ACC112 (cell line): ENCODE data around the gene MAPK13.
"Not testable (repeated sequence)": the region's sequence is repeated elsewhere in the genome, so short reads cannot be mapped to it uniquely, and the experiment has no call there.

Source experiments
- H2AFZ ChIP-seq: fragments of 200-600 bp; sonication (generic); one replicate; pipeline ENCODE4 v1.6.0; 2017; ENCODE audit warnings: antibody characterized with exemption, low read length; ENCODE audit not compliant: unreplicated experiment
- H3K27ac ChIP-seq: fragments of 200-600 bp; sonication (generic); 2 replicates; pipeline ENCODE4 v1.5.1; 2014; ENCODE audit warnings: low read depth, mild to moderate bottlenecking, antibody characterized with exemption, low read length, moderate library complexity
- H3K27me3 ChIP-seq: fragments of 200-600 bp; sonication (generic); 2 replicates; pipeline ENCODE4 v1.6.1; 2014; ENCODE audit warnings: mild to moderate bottlenecking, antibody characterized with exemption, low read length, moderate library complexity, mixed read lengths; ENCODE audit not compliant: insufficient read depth
- H3K36me3 ChIP-seq: fragments of 200-600 bp; sonication (generic); 2 replicates; pipeline ENCODE4 v1.6.1; 2016; ENCODE audit warnings: mild to moderate bottlenecking, antibody characterized with exemption, low read length, moderate library complexity, mixed read lengths; ENCODE audit not compliant: insufficient read depth
- H3K4me1 ChIP-seq: fragments of 200-600 bp; sonication (generic); one replicate; pipeline ENCODE4 v1.6.1; 2016; ENCODE audit warnings: low read length, mixed read lengths; ENCODE audit not compliant: insufficient read depth, unreplicated experiment, control insufficient read depth
- H3K4me3 ChIP-seq: fragments of 200-600 bp; sonication (generic); 2 replicates; pipeline ENCODE4 v1.5.1; 2014; ENCODE audit warnings: mild to moderate bottlenecking, low read depth, low read length
- H3K79me2 ChIP-seq: fragments of 200-600 bp; sonication (generic); one replicate; pipeline ENCODE4 v1.6.0; 2016; ENCODE audit warnings: low read length; ENCODE audit not compliant: control insufficient read depth, unreplicated experiment, insufficient read depth

Gene MAPK13

GRCh38 chr6:36121787-36122494 is 8.4 kb upstream of the MAPK13 start:
- Histone ChIP-seq H3K36me3 (no peaks in the 10 kb centered on the region), H3K79me2 (no peaks in the 10 kb centered on the region), H2AFZ (no peak overlapping the region), H3K4me1 (peaks cover 34% of the 10 kb centered on the region), H3K27ac (no peak overlapping the region), H3K4me3 (no peak overlapping the region), H3K27me3 (no peaks in the 10 kb centered on the region)

DNA sequence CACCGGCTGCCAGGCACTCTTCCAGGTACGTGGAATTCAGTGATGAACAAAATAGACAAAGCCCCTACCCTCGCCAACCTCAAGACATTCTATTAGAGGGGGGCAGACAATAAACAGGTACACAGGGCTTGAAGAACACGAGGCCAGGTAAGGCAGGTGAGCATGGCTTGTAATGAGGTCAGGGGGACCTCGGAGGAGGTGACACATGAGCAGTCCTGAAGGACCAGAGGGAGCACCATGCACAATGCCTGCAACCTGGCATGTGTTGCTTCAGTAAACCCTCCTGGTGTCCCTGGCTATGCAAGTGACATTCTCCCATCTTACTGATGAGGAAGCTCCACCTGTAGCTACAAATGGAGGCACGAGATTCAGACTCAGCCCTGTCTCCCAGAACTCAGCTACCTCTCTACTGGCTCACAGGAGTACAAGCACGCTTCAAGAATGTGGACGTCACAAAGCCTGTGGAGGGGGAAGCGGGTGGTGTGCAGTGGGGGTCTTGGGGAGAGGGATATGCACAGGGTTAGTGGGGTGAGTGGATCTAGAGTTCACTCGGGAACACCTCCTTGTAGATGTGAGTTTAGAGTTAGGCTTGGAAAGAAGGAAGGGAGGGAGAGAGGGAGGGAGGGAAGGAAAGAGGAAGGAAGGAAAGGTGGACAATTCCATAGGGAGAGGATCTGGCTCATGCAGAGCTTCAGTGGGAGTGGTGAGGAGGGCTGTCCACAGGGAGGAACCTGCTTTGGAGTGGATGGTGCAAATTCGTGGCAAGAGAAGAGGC is 7.6 kb upstream of the MAPK13 start:
- Histone ChIP-seq H3K27me3 (no peaks in the 10 kb centered on the region), H3K4me3 (no peak overlapping the region), H2AFZ (no peak overlapping the region), H3K36me3 (no peaks in the 10 kb centered on the region), H3K27ac (no peak overlapping the region), H3K79me2 (no peaks in the 10 kb centered on the region), H3K4me1 (peaks cover 40% of the 10 kb centered on the region)

DNA sequence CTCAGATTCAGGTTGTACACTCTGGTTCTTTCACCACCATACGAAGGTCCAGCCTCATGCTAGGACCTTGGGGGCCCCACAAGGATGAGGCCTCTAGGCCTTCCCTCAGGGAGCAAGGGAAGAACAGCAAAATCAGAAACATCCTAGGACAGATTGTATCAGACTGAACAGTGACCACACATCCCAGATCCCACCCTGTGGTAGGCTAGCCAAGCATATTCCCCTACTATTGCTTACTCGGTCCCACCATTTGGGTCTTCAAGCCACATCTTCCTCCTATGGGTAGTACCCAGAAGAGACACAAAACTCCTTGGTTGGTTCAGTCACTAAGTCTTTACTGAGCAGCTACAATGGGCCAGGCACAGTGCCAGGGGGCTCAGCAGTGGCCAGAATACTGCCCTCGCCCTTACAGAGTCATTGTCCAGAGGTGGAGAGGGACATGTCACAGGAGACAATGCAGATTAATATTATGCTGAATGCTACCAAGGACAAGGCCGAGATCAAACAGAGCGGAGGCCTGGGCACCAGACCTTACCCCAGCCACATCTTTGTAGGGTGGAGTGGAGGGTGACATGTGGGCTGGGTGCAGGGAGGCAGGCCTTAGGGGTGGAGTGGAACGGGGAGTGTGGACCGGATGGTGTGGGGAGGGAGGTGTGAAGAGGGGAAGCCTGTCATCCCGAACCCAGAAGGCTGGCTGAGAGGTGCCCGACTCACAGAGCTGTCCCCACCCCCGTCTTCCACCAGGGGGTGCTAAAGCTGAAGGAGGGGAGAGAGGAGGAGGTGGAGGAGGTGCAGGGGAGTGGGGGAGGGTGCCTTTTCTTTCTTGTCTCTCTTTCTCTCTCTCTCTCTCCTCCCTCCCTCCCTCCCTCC is 6.8 kb upstream of the MAPK13 start:
- Histone ChIP-seq H3K4me1 (peaks cover 45% of the 10 kb centered on the region), H3K27ac (no peak overlapping the region), H3K36me3 (no peaks in the 10 kb centered on the region), H3K79me2 (no peaks in the 10 kb centered on the region), H3K27me3 (no peaks in the 10 kb centered on the region), H2AFZ (peak overlapping the region; percentile 87), H3K4me3 (no peak overlapping the region)

DNA sequence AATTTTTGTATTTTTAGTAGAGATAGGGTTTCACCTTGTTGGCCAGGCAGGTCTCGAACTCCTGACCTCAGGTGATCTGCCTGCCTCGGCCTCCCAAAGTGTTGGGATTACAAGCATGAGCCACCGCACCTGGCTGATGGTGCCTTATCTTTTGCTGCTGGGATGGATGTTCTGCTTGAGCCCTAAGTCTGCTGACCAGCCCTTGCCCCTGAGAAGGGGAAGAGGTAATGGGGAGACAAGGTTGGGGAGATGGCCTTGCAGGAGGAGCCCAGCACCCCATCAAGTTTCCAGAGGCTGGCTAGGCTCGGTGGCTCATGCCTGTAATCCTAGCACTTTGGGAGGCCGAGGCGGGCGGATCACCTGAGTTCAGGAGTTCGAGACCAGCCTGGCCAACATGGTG is 6.0 kb upstream of the MAPK13 start:
- H3K36me3 ChIP-seq, H3K4me3 ChIP-seq, H3K27me3 ChIP-seq, H2AFZ ChIP-seq, H3K27ac ChIP-seq, H3K79me2 ChIP-seq: not testable (repeated sequence)
- peaks cover 48% of the 10 kb centered on the region for H3K4me1 ChIP-seq

DNA sequence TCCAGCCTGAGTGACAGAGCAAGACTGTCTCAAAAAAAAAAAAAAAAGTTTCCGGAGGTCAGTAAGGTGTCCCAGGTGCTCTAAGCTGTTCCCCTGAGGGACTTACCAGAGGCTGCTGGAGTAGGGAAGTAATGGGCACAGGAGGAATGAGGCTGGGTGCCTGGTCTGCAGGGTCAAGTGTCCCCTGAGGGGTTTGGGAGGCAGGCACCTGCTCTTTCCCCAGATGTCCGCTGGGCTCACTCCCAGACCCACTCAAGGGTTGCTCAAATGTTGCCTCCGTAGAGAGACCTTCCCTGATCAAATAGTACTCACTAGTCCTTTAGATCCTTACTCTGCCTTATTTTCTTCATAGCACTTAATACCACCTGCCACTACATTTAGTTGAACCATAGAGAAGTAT is 5.4 kb upstream of the MAPK13 start:
- Histone ChIP-seq H2AFZ (no peak overlapping the region), H3K4me1 (peaks cover 48% of the 10 kb centered on the region), H3K36me3 (no peaks in the 10 kb centered on the region), H3K27me3 (no peaks in the 10 kb centered on the region), H3K79me2 (peaks cover 3% of the 10 kb centered on the region), H3K27ac (no peak overlapping the region), H3K4me3 (no peak overlapping the region)

DNA sequence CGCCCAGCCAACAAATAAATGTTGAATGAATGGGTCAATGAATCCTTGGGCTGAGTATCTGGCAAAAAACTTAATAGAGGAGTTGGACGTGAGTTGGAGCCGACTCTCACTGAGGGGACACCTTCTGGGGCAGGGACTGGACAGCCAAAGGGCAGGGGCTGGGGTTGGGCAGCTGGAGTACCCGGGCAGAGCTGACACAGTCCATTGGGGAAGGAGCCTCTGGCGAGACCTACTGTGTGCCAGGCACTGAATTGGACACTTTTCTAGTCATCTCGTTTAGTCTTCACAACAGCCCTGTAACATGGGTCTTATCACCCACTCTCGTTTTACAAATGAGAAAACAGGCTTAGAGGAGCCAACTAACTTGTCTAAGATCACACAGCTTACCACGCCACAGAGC is 4.7 kb upstream of the MAPK13 start:
- no peak overlapping the region for H3K4me3 ChIP-seq
- peaks cover 3% of the 10 kb centered on the region for H3K79me2 ChIP-seq
- no peaks in the 10 kb centered on the region for H3K27me3 ChIP-seq
- no peaks in the 10 kb centered on the region for H3K36me3 ChIP-seq
- no peak overlapping the region; the same call in 1 of the 2 replicates for H3K27ac ChIP-seq
- H3K4me1 ChIP-seq: peaks cover 47% of the 10 kb centered on the region
- no peak overlapping the region for H2AFZ ChIP-seq

- Histone ChIP-seq H2AFZ (no peak overlapping the region), H3K27ac (peak overlapping the region; percentile 86)
These were observed 4.2 kb upstream of the MAPK13 start for GRCh38 chr6:36126121-36126520.

GRCh38 chr6:36126553-36127458 is 3.5 kb upstream of the MAPK13 start:
- Histone ChIP-seq H3K79me2 (peaks cover 7% of the 10 kb centered on the region), H3K4me3 (peak overlapping the region; percentile 22; the same call in 1 of the 2 replicates), H2AFZ (no peak overlapping the region), H3K27ac (peak overlapping the region; percentile 86), H3K4me1 (peaks cover 41% of the 10 kb centered on the region), H3K27me3 (no peaks in the 10 kb centered on the region), H3K36me3 (no peaks in the 10 kb centered on the region)

More at GRCh38 chr6:36126121-36126520, 4.2 kb upstream of the MAPK13 start:
- Histone ChIP-seq H3K36me3 (no peaks in the 10 kb centered on the region), H3K79me2 (peaks cover 7% of the 10 kb centered on the region), H3K4me3 (no peak overlapping the region), H3K4me1 (peaks cover 42% of the 10 kb centered on the region), H3K27me3 (no peaks in the 10 kb centered on the region)

- peaks cover 48% of the 10 kb centered on the region for H3K4me1 ChIP-seq
These were observed 2.8 kb upstream of the MAPK13 start for GRCh38 chr6:36127462-36128016.

More at GRCh38 chr6:36127462-36128016, 2.8 kb upstream of the MAPK13 start:
- H3K27me3 ChIP-seq: no peaks in the 10 kb centered on the region
- no peaks in the 10 kb centered on the region for H3K36me3 ChIP-seq
- peaks cover 7% of the 10 kb centered on the region for H3K79me2 ChIP-seq
- H2AFZ ChIP-seq: no peak overlapping the region
- H3K27ac ChIP-seq: peak overlapping the region; percentile 86
- H3K4me3 ChIP-seq: peak overlapping the region; percentile 42
